ENCODE measurements around the gene ZBTB38. TPM values are rescaled to one million over a fixed set of nuclear protein-coding genes. Genes with fewer than 3 reads are reported as not detected.

The ZBTB38 gene
- total and polyA plus RNA-seq, 12 donors = 14.7 to 156 (median 128) TPM

DNA sequence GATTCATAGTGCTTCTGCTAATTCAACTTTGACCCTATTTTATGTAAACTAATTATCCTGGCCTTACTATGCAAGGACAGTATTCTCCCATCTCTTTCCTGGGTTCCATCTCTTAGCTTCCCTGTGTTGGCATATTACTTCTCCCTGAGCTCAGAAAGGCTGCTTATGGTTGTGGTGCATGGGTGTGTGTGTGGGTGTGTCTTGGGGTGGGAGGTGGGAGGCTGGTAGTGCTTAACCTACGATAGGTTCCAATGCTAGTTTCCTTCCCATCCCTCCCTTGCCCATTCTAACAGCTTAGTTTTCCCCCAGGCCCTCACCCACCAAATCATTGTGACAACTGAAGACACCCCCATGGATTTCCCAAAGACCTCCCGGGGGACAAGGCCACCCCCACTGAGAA, 22.8 kb upstream of the ZBTB38 start:
- intact Hi-C loops (cut with DNase I) = loop anchor here in 1 of 10 donors (10.0 kb wide), 1 partner anchor 219 kb away; no protein-coding TSS in a partner anchor
- Histone ChIP-seq H3K9me3 (peaks cover 0 to 8% (median 0%) of the 10 kb centered on the region in 11 donors), H3K27me3 (no peaks in the 10 kb centered on the region), H3K27ac (no peak overlapping the region), H3K4me1 (no peaks in the 10 kb centered on the region), H3K36me3 (no peaks in the 10 kb centered on the region), H3K4me3 (no peak overlapping the region)
- TF ChIP-seq, protein P1, sequence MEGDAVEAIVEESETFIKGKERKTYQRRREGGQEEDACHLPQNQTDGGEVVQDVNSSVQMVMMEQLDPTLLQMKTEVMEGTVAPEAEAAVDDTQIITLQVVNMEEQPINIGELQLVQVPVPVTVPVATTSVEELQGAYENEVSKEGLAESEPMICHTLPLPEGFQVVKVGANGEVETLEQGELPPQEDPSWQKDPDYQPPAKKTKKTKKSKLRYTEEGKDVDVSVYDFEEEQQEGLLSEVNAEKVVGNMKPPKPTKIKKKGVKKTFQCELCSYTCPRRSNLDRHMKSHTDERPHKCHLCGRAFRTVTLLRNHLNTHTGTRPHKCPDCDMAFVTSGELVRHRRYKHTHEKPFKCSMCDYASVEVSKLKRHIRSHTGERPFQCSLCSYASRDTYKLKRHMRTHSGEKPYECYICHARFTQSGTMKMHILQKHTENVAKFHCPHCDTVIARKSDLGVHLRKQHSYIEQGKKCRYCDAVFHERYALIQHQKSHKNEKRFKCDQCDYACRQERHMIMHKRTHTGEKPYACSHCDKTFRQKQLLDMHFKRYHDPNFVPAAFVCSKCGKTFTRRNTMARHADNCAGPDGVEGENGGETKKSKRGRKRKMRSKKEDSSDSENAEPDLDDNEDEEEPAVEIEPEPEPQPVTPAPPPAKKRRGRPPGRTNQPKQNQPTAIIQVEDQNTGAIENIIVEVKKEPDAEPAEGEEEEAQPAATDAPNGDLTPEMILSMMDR (IDR thresholded peaks at IDR 0.05) = no peak
- no peak for DNase-seq
- WGBS, 2 donors = 89 to 93% methylated on average over 2 of the region's 2 CpGs
- no peak for ATAC-seq

DNA sequence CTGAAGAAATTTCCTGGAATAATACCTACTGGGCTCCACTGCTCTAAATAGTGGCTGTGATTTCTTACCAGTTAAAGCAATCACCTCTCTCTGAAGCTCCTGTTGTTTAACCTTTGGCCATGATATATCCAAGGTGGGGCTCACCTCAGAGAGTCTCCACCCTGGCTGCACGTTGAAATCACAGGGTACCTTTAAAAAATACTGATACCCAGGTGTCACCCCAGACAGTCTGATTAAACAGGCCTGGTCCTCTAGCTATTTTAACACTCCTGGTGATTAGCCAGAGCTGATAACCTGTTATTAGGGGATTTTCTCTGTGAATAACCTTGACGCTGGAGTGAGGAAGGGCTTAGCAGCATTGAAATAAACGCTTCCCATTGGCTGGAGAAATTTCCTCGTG, 22.3 kb upstream of the ZBTB38 start:
- Histone ChIP-seq H3K27me3 (no peaks in the 10 kb centered on the region), H3K36me3 (no peaks in the 10 kb centered on the region), H3K4me1 (no peaks in the 10 kb centered on the region), H3K4me3 (no peak overlapping the region), H3K27ac (no peak overlapping the region), H3K9me3 (peaks cover 0 to 8% (median 0%) of the 10 kb centered on the region in 11 donors)
- TF ChIP-seq, protein P1 (IDR thresholded peaks at IDR 0.05) = no peak
- DNase-seq (no peak), ATAC-seq (no peak)
- intact Hi-C loops (cut with DNase I) = loop anchor here in 1 of 10 donors (10.0 kb wide), 1 partner anchor 219 kb away; no protein-coding TSS in a partner anchor
- WGBS, 2 donors = 58 to 65% methylated on average over 4 of the region's 4 CpGs

DNA sequence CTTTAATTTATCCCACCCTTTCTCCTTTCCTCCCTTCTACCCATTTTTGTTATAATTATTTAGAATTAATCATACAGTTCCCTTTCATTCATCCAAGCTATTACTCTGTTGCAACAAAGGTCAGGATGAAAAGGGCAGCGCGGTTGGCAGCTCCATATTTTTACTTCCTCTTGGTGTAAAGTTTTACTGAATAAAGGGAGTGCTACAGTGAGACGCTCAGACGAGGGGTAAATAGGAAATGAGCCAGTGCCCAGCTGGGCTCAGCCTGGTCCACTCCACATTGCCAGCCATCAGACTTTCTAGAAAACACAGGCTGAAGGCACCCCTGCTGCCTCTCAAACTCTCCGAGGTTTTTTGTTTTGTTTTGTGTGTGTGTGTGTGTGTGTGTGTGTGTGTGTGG, 21.9 kb upstream of the ZBTB38 start:
- 68 to 72% methylated on average over 5 of the region's 5 CpGs for WGBS, 2 donors
- no peak overlapping the region for H3K27ac ChIP-seq
- no peak for ATAC-seq
- intact Hi-C loops (cut with DNase I) = loop anchor here in 1 of 10 donors (10.0 kb wide), 1 partner anchor 218 kb away; no protein-coding TSS in a partner anchor
- peaks cover 0 to 8% (median 0%) of the 10 kb centered on the region in 11 donors for H3K9me3 ChIP-seq
- no peaks in the 10 kb centered on the region for H3K27me3 ChIP-seq
- DNase-seq = no peak
- TF ChIP-seq, protein P1 (IDR thresholded peaks at IDR 0.05) = no peak
- no peak overlapping the region for H3K4me3 ChIP-seq
- H3K36me3 ChIP-seq = no peaks in the 10 kb centered on the region
- no peaks in the 10 kb centered on the region for H3K4me1 ChIP-seq

DNA sequence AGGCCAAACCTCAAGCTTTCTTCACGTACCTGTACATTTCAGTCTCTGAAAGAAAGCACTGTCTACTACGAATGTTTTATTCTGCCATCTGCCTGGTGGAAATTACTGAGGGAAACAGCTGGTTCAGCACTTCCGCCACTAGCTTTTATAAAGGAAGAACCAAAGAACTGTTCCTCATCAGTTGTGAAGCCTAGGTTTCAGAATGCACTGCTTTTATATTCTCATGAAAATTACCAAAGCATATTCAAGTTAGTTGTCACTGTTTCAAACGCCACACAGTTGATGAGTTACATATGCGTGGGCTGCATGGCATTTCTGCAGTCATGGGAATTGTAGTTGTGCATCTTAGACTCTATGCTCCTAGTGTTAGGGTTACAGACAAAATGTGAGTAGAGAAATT, 21.5 kb upstream of the ZBTB38 start:
- Histone ChIP-seq H3K36me3 (no peaks in the 10 kb centered on the region), H3K27ac (no peak overlapping the region), H3K9me3 (peaks cover 0 to 8% (median 0%) of the 10 kb centered on the region in 11 donors), H3K27me3 (no peaks in the 10 kb centered on the region), H3K4me3 (no peak overlapping the region), H3K4me1 (no peaks in the 10 kb centered on the region)
- ATAC-seq (no peak), DNase-seq (no peak)
- WGBS, 2 donors = 82 to 84% methylated on average over 5 of the region's 5 CpGs
- intact Hi-C loops (cut with DNase I) = loop anchor here in 1 of 10 donors (10.0 kb wide), 1 partner anchor 218 kb away; no protein-coding TSS in a partner anchor
- TF ChIP-seq, protein P1 (IDR thresholded peaks at IDR 0.05) = no peak

Measured in heart right ventricle (tissue), 16 donors.